Inflammatory macrophage treated with lipopolysaccharide for 1 hour (primary cell): ENCODE measurements around the gene GPR137B.

Experiments
- DNase-seq, 2 donors: peaks; one replicate each; pipeline ENCODE4 v3.0.0-alpha.2; 2020 to 2022

Gene GPR137B

DNA sequence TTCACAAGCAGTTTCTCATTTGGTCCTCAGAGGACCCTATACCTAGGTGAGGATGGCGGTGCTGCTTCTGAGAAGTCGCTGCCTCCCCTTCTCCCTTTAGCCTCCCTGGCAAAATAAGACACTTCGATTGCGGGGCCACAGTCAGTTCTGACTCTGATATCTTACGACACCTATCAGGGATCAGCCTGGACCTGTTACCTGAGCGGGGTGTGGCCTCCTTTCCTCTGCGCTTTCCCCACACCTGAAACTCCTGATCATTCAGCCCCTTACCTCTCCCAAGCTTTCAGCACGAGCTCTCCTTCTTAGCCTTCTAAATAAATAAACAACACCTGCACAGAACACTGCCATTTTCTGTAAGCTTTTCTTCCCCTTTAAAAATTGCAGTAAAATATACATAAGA is 24.6 kb upstream of the GPR137B start:
- no peak for DNase-seq

DNA sequence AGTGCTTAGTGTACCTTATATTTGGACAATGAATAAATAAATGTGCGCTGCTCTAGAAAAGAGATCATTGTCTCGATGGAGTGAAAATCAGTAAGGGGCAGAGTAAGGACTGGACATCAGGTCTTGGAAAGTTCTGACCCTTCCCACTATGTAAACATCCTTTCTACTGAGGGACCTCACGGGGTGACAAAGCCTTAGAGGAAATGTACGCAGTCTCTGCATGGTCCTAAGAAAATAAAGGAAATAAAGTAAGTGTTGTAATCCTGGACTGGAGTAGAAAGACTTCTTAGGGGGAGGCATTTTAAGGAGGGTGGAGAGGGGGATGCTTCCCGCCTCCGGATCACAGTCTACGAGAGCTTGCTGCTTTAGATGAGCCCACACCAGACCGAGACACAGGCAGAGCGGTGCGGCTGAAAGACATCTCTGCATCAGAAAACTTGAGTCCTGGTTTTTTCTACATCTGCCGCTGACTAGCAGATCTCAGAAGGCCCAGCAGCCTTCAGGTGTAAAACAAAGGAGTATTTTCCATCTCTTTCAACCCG is 22.3 kb upstream of the GPR137B start:
- DNase-seq, result no peak

DNA sequence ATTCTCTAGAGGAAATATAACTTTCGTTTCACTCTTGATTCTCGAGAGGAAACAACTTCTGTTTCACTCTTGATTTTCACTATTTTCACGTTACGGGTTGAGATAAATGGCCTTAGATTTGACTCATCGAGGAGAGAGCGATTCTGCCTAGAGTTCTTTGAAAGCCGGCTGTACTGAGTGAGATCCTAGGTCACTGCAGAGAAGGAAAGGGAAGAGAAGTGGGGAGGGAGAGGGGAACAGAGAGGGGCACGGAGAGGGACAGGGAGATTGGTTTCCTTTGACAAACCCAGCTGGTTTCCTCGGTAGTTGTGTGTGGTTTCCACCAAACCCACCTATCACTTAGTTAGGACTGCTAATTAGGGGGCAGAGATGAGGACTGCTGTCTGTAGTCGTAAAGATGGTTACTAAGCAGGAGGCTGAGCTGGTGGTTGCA is 21.6 kb upstream of the GPR137B start:
- DNase-seq, result peak in 1 of 2 donors; percentile 25

DNA sequence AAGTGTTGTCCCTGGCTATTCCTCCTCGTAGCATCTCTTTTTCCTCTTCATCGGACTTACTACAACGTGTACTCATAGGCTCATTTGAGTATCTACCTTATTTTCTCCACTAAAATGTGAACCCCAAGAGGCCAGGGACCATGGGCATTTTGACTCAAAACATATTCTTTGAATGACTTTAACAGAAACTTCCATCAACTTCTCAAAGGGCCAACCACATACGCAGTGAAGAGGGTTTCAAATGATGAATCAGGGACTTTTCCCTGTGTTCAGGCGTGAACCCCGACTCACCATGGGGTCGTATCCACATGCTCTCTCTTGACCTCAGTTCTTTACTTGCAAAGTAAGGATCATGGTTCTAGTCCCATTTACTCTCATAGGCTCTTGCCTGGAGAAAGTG is 20.2 kb upstream of the GPR137B start:
- no peak for DNase-seq

DNA sequence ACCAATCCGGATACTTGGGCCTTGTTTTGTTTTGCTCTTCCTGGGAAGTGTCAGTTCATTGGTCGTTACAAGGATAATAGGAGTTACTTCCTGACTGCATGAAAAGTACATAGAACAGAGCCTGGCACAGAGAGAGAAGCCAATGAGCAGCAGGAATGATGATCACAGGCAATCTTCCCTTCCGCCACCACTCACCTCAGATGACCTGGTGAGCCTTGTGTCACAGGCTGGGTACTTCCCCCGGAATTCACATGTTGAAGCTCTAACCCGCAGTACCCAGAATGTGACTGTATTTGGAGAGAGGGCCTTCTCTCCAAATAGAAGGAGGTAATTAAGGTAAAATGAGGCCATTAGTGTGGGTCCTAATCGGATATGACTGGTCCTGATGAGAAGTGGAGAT is 18.8 kb upstream of the GPR137B start:
- peak in 1 of 2 donors; percentile 30 for DNase-seq

DNA sequence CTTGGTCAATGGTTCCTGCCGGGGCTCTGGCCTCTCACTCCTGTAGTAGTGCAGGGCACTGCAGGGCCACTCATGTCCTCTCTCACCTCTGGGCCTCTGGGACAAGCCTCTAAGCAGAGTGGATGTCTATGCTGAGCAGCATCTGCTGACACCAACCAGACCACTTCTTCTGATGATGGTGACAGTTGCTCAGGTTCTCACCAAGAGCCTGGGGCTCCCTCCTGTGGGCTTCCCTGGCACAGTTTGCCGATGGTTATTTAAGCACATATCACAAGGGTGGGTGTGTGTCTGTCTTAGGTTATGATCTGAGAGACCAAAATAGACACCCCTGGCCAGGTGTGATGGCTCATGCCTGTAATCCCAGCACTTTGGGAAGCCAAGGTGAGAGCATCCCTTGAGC is 17.4 kb upstream of the GPR137B start:
- DNase-seq, result no peak

DNA sequence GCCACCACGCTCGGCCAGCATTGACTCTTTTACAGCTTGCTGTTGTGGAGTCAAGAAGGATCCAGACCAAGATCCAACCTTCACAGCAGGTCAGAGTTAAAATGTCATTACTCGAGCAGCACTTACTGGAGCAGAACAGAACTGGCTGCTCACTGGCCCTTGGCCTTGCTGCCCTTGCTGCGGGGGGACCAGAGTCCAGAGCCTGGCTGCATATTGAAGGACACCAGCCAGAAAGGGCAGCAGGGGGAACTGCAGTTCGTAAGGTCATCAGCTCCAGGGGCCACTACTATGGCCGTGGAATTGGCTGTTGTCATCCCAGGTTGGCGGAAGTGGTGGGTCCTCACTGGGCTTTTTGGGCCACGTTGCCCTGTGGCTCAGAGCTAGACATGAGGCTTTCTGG is 15.3 kb upstream of the GPR137B start:
- no peak for DNase-seq

DNA sequence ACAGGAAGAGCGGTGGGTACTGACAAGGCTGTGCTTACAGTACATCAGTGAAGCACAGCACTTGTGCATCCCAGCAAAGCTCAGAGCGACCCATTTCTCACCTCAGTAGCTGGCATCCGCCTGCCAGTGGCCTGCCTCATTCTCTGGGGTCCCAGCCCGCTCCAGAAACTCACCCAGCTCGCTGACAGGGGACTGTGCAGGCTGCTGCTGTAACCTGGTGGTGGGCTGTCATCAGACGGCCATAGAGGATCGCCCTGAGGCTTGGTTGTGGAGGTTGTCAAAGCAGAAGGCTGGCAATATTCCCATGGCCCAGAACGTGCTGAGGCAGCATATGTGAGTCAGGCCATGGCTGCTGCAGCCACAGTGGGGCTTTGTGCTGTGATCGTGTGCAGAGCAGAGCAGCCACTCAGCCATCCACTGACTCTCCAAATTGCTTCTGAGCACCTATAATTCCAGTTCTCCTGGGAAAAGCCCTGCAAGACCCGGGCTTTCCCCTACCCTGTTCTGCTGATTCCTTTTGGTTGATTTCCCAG is 13.6 kb upstream of the GPR137B start:
- DNase-seq, result no peak

DNA sequence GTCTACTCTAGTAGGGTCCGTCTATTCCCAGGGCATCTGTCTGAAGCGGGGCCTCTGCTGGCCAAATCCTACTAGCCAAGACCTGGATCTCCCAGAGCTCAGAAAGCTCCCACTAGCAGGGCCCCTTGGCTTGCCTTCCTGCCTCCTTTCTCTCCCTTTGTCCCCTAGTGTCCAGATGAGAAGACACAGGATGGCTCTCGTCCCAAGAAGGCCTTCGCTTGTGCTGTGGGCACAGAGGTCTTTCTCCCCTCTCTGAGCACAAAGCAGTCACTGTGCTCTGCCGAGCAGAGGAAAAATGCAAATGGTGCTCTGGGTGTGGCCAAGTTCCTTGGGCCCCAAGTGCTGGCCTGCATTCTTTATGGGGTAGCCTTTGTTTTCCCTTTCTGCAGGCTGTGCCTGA is 13.0 kb upstream of the GPR137B start:
- no peak for DNase-seq

DNA sequence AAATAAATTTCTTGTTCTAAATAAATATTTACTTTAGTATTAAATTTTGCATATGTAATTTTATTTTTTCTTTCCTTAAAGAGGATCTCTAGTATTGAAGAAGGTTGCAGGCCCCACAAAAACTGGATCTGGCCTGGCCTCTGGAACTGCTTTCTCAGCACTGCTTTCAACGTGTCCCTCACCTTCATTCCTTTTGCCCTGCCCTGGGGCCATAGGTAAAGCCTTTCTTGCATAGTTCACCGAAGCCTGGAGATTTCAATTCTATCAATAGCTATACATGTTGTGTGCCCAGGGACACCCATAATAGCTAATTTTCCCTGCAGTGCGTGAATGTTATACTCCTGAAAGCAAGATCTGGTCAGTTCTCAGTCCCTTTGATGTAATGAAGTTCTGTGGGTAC is 12.0 kb upstream of the GPR137B start:
- DNase-seq, result no peak

DNA sequence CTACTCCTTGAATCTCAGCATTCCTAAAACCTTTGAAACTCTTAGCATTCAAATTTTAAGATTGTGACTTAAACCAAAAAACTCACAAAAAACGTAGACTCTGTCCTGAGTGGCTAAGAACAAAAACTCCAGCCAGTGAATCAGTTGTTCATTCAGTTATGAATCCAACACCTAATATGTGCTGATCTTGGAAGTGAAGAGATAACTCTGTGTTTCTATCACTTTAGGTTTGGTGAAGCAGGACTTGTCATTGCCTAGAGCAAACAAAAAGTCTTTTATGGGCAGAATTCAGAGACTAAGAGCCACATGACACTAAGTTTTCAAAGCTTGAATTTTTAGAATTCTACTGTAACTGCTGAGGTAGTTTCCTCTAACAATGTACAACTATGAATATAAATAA is 10.4 kb upstream of the GPR137B start:
- no peak for DNase-seq

DNA sequence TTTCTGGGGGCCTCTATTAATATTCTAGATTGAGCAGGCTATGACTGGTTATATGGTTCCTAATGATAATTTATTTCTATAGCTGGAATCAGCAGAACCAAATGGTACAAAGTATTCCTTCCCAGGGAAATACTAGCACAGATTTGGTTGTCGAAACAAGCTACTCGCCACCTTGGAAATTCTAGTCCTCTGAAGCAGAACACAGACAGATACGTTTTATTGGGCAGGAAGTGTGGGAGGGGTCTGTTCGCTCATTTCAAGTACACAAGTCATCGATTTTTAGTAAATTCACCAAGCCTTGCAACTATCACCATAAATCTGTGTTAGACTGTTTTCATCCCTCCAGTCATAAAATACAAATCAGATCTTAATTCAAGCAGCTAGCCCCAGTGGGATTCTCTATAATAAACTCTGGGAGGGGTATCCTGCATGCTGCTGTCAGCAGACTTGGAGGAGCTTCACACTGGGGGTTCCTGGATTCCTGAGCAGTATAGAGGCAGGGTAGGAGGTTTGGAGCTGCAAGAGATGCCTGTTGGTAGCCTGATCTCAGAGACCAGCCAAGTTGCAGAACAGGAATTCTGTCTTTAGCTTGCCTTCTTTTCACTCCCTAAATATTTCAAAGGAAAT is 9.8 kb upstream of the GPR137B start:
- no peak for DNase-seq

DNA sequence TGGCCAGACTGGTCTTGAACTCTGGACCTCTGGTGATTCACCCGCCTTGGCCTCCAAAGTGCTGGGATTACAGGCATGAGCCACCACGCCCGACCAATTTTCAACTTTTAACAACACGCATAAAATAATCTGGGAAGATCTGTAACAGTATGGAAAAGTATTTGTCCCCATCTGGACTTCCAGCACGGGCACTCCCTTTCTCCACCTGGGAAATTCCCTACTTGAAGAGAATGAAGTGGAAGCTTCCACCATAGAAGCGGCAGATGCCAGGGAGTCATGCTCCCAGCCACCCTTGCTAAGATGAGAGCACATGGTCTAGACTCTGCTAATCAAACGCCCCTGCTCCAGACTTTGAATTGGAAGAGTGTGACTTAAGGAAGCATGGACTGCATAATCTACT is 9.0 kb upstream of the GPR137B start:
- DNase-seq, result no peak

DNA sequence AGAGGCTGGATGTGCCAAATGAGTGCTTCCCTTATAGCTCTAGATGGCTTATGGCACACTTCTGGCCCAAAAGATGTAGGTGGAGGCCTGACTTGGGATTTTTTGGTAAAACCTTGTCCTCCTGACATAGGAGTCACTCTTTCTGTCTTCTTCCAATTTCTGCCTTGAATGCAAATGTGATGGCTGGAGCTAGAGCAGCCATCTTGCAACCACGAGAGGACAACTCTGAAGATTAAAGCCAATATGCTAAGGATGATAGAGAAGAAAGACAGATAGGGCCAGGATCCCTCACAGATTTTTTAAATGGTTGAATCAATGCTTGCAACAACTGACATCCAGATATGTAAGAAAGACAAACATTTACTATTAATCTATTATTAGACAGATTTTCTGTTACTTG is 8.5 kb upstream of the GPR137B start:
- no peak for DNase-seq

DNA sequence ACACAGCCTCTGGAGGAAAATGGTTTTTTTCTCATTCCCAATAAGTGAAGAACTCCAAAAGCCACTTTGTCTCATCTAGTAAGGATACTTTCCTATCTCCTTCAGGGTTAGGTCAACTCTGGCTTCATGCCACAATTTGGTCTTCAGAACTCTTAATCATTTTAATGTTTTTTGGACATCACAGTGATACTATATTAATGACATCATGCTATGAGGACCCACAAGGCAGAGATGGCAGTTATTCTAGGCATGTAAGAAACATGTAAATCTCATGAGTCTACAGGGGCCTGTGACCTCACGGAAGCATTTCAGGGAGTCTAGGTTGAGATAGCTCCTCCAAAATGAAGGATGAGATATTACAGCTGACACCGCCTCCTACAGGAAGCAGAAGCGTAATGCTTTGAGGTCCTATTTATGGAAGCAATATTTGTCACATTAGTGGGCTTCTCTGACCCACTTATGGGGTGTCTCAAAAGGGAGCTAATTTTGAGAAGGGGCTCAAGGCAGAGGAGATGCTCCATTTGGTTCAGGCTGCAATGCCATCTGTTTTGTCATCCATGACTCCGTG is 5.0 kb upstream of the GPR137B start:
- DNase-seq, result no peak

DNA sequence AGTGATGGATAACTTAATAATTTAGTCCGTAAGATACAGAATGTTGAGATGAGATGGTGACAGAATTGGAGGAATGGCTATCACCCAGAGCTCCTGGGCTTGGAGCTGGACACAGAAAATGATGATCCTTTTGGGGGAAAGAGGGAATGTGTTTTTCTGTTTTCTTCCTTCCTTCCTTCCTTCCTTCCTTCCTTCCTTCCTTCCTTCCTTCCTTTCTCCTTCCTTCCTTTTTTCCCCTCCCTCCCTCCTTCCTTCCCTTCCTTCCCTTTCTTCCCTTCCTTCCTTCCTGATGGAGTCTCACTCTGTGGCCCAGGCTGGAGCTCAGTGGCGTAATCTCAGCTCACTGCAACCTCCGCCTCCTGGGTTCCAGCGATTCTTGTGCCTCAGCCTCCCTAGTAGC is 2.8 kb upstream of the GPR137B start:
- DNase-seq, result no peak

DNA sequence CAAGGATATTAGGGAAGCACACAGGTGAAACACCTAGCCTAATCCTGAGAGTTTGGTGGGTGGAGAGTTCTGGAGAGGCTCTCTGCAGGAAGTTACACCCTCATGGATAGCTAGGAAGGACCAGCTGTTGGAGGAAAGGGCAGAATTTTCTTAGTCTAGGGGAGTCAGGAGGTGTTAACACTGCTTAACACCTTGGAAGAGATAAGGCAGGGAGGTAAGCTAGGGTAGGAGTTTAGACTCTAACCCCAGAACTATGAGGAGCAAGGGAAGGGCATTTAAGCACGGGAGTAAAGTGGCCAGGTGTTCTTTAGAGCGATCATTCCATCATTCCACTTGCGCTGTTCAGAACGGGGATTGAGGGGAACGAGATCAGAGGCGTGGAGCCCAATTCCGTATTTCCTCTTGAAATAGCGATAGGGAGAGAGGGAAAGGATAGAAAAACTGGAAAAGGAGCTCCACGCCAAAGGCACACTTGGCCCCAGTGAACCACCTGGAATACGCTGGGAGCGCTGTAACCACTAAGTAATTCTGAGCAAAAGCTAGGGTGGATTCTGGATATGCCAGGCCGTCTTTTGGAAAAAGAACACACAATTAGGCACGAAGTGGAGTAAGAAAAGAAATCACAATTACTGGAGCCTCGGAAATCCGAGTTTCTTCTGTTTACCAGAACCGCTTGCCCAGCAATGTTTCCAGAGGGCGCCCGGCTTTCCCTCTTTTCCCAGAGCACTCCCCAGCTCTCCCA is 1.5 kb upstream of the GPR137B start:
- DNase-seq, result no peak

DNA sequence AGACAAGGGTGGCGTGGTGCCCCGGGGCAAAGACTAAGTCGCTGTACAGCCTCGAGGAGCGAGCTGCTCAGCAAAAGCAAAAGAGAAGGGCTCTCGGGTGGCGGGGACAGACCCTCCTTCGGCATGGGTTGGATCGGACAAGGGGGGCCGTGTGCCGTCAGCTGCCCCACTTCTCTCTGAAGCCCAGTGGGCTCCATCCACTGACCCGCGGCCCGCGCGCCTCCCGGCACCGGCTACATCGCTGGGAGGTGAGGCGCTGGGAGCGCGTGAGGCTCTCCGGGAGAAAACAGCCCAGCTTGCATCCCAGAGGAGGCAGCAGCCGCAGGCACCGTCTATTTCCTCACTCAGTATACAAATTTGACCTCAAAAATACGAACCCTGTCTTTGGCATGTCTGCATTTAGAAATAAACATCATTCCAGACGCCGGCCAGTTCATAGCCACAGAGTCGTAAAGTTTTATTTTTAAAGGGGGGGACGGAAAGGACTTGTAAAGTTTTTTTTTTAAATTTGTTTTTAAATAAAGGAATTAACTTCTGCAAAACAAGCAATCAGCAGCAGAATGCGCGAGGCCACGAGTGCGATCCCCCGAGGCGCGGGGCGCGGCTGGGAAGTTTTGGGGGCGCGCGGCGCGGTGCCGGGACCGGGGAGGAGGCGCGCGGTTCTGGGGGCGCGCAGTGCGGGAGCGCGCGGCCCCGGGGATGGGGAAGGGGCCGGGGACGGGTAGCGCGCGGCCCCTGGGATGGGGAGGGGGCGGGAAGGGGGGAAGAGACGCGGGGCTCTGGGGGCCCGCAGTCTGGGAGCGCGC is 689 bp upstream of the GPR137B start:
- no peak for DNase-seq

DNA sequence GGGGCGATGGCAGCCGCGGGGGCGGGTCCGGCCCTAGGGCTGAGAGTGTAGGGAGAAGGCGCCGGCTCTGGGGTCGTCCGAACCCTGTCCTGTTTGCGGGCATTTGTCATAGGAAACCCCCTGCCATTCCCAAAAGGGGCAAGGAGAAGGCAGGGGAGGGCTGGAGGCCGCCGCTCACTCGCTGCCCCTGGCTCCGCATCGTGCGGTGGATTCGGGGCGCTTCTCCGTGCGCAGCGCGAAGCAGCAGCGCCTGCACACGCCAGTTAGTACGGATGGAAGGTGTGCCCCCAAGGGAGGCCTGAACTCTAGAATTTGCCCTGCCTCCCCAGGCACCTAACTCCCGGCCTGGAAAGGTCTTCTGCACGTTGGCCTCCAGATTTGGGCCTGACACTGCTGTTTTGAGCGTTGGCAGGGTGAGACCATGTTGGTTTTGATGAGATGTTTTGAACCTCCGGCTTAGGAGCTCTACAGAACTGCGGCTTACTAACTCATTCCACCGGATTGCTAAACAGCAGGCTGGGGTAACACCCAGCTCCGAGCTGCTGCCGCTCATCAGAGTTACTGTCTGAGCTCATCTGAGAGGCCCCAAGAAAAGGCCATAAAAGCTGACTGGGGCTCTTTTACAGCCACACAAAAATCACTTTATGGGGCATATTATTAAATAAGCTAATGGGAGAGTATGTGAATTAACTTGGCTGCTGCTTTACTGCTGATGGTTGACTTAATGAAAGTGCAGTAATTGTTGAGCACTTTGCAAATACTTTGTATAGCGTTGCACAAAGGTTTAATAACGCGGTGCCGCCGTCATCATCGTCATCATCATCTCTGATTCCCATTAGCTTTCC is 987 bp downstream of the GPR137B start:
- DNase-seq, result peak; percentile 62 to 65

DNA sequence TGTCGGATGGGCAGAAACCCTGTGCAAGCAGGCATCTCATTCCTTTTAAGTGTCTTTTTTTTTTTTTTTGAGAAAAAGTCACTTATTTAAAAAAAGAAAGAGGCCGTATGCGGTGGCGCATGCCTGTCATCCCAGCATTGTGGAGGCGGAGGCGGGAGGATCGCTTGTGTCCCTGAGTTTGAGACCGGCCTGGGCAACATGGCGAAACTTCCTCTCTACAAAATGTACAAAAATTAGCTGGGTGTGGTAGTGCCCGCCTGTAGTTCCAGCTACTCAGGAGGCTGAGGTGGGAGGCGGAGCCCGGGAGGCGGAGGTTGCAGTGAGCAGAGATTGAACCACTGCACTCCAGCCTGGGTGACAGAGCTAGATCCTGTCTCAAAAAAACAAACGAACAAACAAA is 1.7 kb downstream of the GPR137B start:
- DNase-seq, result peak in 1 of 2 donors; percentile 37

DNA sequence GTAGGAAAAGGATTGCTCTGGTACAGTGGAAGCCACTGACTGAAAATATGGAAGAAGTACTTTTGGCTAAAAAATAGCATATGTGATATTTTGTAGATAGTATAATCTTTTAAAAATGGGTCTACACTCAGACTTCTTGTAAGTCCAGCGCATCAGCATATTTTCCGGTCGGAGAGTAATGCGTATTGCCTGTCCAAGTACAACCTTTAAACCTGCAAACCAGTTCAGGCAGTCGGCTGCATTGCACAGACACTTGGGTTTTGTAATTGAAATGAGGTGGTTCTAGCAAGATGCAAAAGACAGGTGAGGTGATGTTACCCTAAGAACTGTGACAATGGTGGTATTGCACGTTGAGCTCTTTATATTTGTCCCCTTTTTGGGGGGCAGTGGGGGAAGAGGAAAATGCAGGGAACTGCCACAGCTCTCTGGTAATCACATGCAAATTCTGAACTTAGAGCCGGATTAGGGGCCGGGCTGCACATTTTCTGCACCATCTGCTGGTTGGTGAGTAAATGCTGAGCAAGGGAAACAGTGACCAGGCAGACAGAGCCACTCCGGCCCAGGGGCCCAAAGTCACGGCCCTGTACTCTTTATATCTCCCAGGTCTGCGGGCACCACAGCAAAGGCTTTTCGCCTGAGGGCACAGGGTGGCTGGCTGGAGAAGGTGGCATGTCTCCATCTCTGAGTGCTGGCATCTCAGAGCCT is 2.3 kb downstream of the GPR137B start:
- no peak for DNase-seq
